ENCODE data around the gene TUBA8. TPM values are rescaled to one million over a fixed set of nuclear protein-coding genes. Genes with fewer than 3 reads are reported as not detected.
"Not testable (repeated sequence)": the region's sequence is repeated elsewhere in the genome, so short reads cannot be mapped to it uniquely, and the experiment has no call there.

The TUBA8 gene
- total RNA-seq, 2 experiments from 2014 or later = 1.2 to 1.5 TPM

GRCh38 chr22:18088825-18089568 is 21.6 kb upstream of the TUBA8 start:
- H3K4me1 Mint-ChIP-seq = peaks cover 2% of the 10 kb centered on the region
- H3K27ac Mint-ChIP-seq = no peak overlapping the region
- H3K9me3 Mint-ChIP-seq = no peaks in the 10 kb centered on the region
- no peak for DNase-seq
- H3K36me3 Mint-ChIP-seq = peaks cover 34% of the 10 kb centered on the region
- no peak overlapping the region for H3K4me3 Mint-ChIP-seq
- no peaks in the 10 kb centered on the region for H3K27me3 Mint-ChIP-seq

GRCh38 chr22:18090286-18090685 is 20.3 kb upstream of the TUBA8 start:
- peaks cover 2% of the 10 kb centered on the region for H3K4me1 Mint-ChIP-seq
- H3K4me3 Mint-ChIP-seq = no peak overlapping the region
- no peak for DNase-seq
- no peaks in the 10 kb centered on the region for H3K9me3 Mint-ChIP-seq
- no peak overlapping the region for H3K27ac Mint-ChIP-seq
- peaks cover 41% of the 10 kb centered on the region for H3K36me3 Mint-ChIP-seq
- no peaks in the 10 kb centered on the region for H3K27me3 Mint-ChIP-seq

GRCh38 chr22:18091478-18091877 is 19.1 kb upstream of the TUBA8 start:
- no peak overlapping the region for H3K27ac Mint-ChIP-seq

GRCh38 chr22:18091916-18092526 is 18.6 kb upstream of the TUBA8 start:
- Mint-ChIP-seq H3K9me3 (peaks cover 4% of the 10 kb centered on the region), H3K36me3 (peaks cover 49% of the 10 kb centered on the region), H3K4me1 (peaks cover 12% of the 10 kb centered on the region), H3K27ac (peak overlapping the region; percentile 16), H3K4me3 (no peak overlapping the region), H3K27me3 (no peaks in the 10 kb centered on the region)
- DNase-seq = no peak

More at GRCh38 chr22:18091478-18091877, 19.1 kb upstream of the TUBA8 start:
- H3K9me3 Mint-ChIP-seq = no peaks in the 10 kb centered on the region
- DNase-seq = no peak
- peaks cover 44% of the 10 kb centered on the region for H3K36me3 Mint-ChIP-seq
- no peak overlapping the region for H3K4me3 Mint-ChIP-seq
- peaks cover 9% of the 10 kb centered on the region for H3K4me1 Mint-ChIP-seq
- H3K27me3 Mint-ChIP-seq = no peaks in the 10 kb centered on the region

- Mint-ChIP-seq H3K4me3 (no peak overlapping the region), H3K36me3 (peaks cover 49% of the 10 kb centered on the region), H3K9me3 (peaks cover 4% of the 10 kb centered on the region), H3K4me1 (peaks cover 12% of the 10 kb centered on the region), H3K27ac (no peak overlapping the region), H3K27me3 (no peaks in the 10 kb centered on the region)
- no peak for DNase-seq
These were observed 16.9 kb upstream of the TUBA8 start for GRCh38 chr22:18093661-18094060.

- Mint-ChIP-seq H3K4me3 (no peak overlapping the region), H3K27me3 (no peaks in the 10 kb centered on the region), H3K36me3 (peaks cover 45% of the 10 kb centered on the region), H3K4me1 (peaks cover 12% of the 10 kb centered on the region), H3K27ac (no peak overlapping the region), H3K9me3 (peaks cover 4% of the 10 kb centered on the region)
- DNase-seq = no peak
These were observed 15.4 kb upstream of the TUBA8 start for GRCh38 chr22:18095101-18095805.

- H3K27me3 Mint-ChIP-seq = no peaks in the 10 kb centered on the region
- no peak for DNase-seq
These were observed 13.8 kb upstream of the TUBA8 start for GRCh38 chr22:18096823-18097222.

GRCh38 chr22:18100781-18101180 is 9.8 kb upstream of the TUBA8 start:
- H3K36me3 Mint-ChIP-seq = peaks cover 43% of the 10 kb centered on the region
- peaks cover 10% of the 10 kb centered on the region for H3K9me3 Mint-ChIP-seq
- H3K4me1 Mint-ChIP-seq = peaks cover 26% of the 10 kb centered on the region

More at GRCh38 chr22:18096823-18097222, 13.8 kb upstream of the TUBA8 start:
- Mint-ChIP-seq H3K27ac (peak overlapping the region; percentile 76), H3K4me3 (no peak overlapping the region), H3K36me3 (peaks cover 40% of the 10 kb centered on the region), H3K4me1 (peaks cover 10% of the 10 kb centered on the region), H3K9me3 (peaks cover 4% of the 10 kb centered on the region)

GRCh38 chr22:18101536-18101935 is 9.1 kb upstream of the TUBA8 start:
- Mint-ChIP-seq H3K27me3 (peaks cover 4% of the 10 kb centered on the region), H3K27ac (no peak overlapping the region), H3K4me1 (peaks cover 25% of the 10 kb centered on the region), H3K9me3 (peaks cover 15% of the 10 kb centered on the region), H3K36me3 (peaks cover 42% of the 10 kb centered on the region), H3K4me3 (no peak overlapping the region)
- no peak for DNase-seq

More at GRCh38 chr22:18100781-18101180, 9.8 kb upstream of the TUBA8 start:
- no peak for DNase-seq
- Mint-ChIP-seq H3K4me3 (no peak overlapping the region), H3K27me3 (peaks cover 1% of the 10 kb centered on the region), H3K27ac (no peak overlapping the region)

- Mint-ChIP-seq H3K4me3 (no peak overlapping the region), H3K27ac (peak overlapping the region; percentile 77), H3K36me3 (peaks cover 51% of the 10 kb centered on the region), H3K27me3 (peaks cover 17% of the 10 kb centered on the region), H3K4me1 (peaks cover 26% of the 10 kb centered on the region), H3K9me3 (peaks cover 17% of the 10 kb centered on the region)
- DNase-seq = peak; percentile 34
These were observed 6.9 kb upstream of the TUBA8 start for GRCh38 chr22:18103527-18104269.

- Mint-ChIP-seq H3K27me3 (peaks cover 26% of the 10 kb centered on the region), H3K4me1 (peaks cover 26% of the 10 kb centered on the region), H3K9me3 (peaks cover 17% of the 10 kb centered on the region), H3K36me3 (peaks cover 51% of the 10 kb centered on the region), H3K27ac (peak overlapping the region; percentile 29), H3K4me3 (no peak overlapping the region)
- no peak for DNase-seq
These were observed 6.0 kb upstream of the TUBA8 start for GRCh38 chr22:18104566-18104965.

GRCh38 chr22:18105981-18106380 is 4.6 kb upstream of the TUBA8 start:
- peaks cover 17% of the 10 kb centered on the region for H3K9me3 Mint-ChIP-seq
- not testable (repeated sequence) for H3K27ac Mint-ChIP-seq, DNase-seq, H3K4me3 Mint-ChIP-seq
- H3K27me3 Mint-ChIP-seq = peaks cover 37% of the 10 kb centered on the region
- peaks cover 35% of the 10 kb centered on the region for H3K4me1 Mint-ChIP-seq
- H3K36me3 Mint-ChIP-seq = peaks cover 51% of the 10 kb centered on the region

- Mint-ChIP-seq H3K36me3 (peaks cover 49% of the 10 kb centered on the region), H3K27ac (peak overlapping the region; percentile 42), H3K27me3 (peaks cover 45% of the 10 kb centered on the region), H3K9me3 (peaks cover 17% of the 10 kb centered on the region), H3K4me1 (peaks cover 36% of the 10 kb centered on the region)
- not testable (repeated sequence) for DNase-seq, H3K4me3 Mint-ChIP-seq
These were observed 3.9 kb upstream of the TUBA8 start for GRCh38 chr22:18106550-18107341.

- no peak overlapping the region for H3K27ac Mint-ChIP-seq
- H3K9me3 Mint-ChIP-seq = peaks cover 15% of the 10 kb centered on the region
- H3K4me3 Mint-ChIP-seq = no peak overlapping the region
- H3K36me3 Mint-ChIP-seq = peaks cover 43% of the 10 kb centered on the region
- H3K4me1 Mint-ChIP-seq = peaks cover 36% of the 10 kb centered on the region
- no peak for DNase-seq
- peaks cover 59% of the 10 kb centered on the region for H3K27me3 Mint-ChIP-seq
These were observed 2.4 kb upstream of the TUBA8 start for GRCh38 chr22:18108187-18108586.

Measured in activated naive CD8-positive, alpha-beta T cell treated with anti-CD3 and anti-CD28 coated beads for 36 hours (primary cell).